Body of pancreas (tissue), 4 donors: ENCODE data around the gene ERO1B. TPM values are rescaled to one million over a fixed set of nuclear protein-coding genes. Genes with fewer than 3 reads are reported as not detected.

Experiments
- ATAC-seq: fragments of 150-250 bp; one replicate; pipeline ENCODE4 v1.9.1; 2016
- DNase-seq, 4 donors: peaks; one replicate each; pipeline ENCODE4 v3.0.0-alpha.2; 2019
- H3K27ac ChIP-seq, 4 donors: fragments of 200-600 bp; sonication (generic); 1 replicate in 3 of 4; 2 replicates in 1 of 4; pipeline versions ENCODE4 v1.5.1 to v1.6.1; 2016 to 2019; ENCODE audit warnings: mild to moderate bottlenecking in 1 of 4, mixed read lengths in 1 of 4, moderate library complexity in 1 of 4
- H3K27me3 ChIP-seq, 2 donors: fragments of 200-600 bp; sonication (generic); one replicate each; pipeline ENCODE4 v1.6.0; 2016; ENCODE audit warnings: mild to moderate bottlenecking in 1 of 2
- H3K36me3 ChIP-seq, 2 donors: fragments of 200-600 bp; sonication (generic); replicated peaks in 1 of 2; 2 replicates each; pipeline ENCODE4 v1.5.1; 2016; ENCODE audit warnings: low read depth in 2 of 2; ENCODE audit not compliant: insufficient read depth in 1 of 2
- H3K4me1 ChIP-seq: fragments of 200-600 bp; sonication (generic); one replicate; pipeline ENCODE4 v1.6.0; 2016
- H3K4me3 ChIP-seq, 2 donors: fragments of 200-600 bp; sonication (generic); 1 replicate in 1 of 2; 2 replicates in 1 of 2; pipeline ENCODE4 v1.5.1; 2016 to 2019
- H3K9me3 ChIP-seq, 3 donors: fragments of 200-600 bp; sonication (generic); 1 replicate in 2 of 3; 2 replicates in 1 of 3; pipeline ENCODE4 v1.5.1; 2016
- CTCF ChIP-seq, 7 experiments: fragments of 450-650 bp in 4 of 7; fragments of 200-600 bp in 3 of 7; sonication (generic) in 3 of 7; IDR thresholded peaks; one replicate each; pipeline ENCODE4 v1.5.1; 2016 to 2019; ENCODE audit warnings: antibody characterized with exemption in 7 of 7
- POLR2A ChIP-seq, 3 donors: fragments of 450-650 bp; IDR thresholded peaks; one replicate each; pipeline ENCODE4 v1.6.1; 2016; ENCODE audit warnings: antibody characterized with exemption in 3 of 3, mild to moderate bottlenecking in 2 of 3
- WGBS, 2 donors: methylation state at CpG; one replicate each; pipeline ENCODE4 v1.1.5; 2017; 5-methylcytosine and 5-hydroxymethylcytosine counted together
- intact Hi-C: fragments of 100-400 bp; cut with DNase I; formaldehyde crosslinking; loops from one replicate; pipeline ENCODE4 v1.15.1; 2023
- total RNA-seq, 2 donors: library from RNA; depleted of rRNA; stranded (reverse); fragments of >200 nt; gene quantifications; one replicate each; pipeline ENCODE4 v1.1.0, GENCODE V29; 2016

Gene ERO1B
- total RNA-seq, 2 donors from 2014 or later = 136 to 489 TPM

GRCh38 chr1:236176337-236177336 lies 105.1 kb downstream of the ERO1B start:
- Histone ChIP-seq H3K9me3 (no peaks in the 10 kb centered on the region), H3K36me3 (no peaks in the 10 kb centered on the region), H3K27ac (peak overlapping the region; percentile 36 to 81 (median 70)), H3K4me3 (no peak overlapping the region), H3K27me3 (no peaks in the 10 kb centered on the region), H3K4me1 (peaks cover 6% of the 10 kb centered on the region)
- ATAC-seq (peak; percentile 81), DNase-seq (peak in 2 of 4 donors; percentile 29 to 30)
- WGBS, 2 donors = 37 to 42% methylated on average over 18 of the region's 18 CpGs
- intact Hi-C loops = no loop called here
- no peak for TF ChIP-seq CTCF (IDR thresholded peaks at IDR 0.05)
- TF ChIP-seq POLR2A (IDR thresholded peaks at IDR 0.05) = peak in 2 of 3 donors; percentile 29 to 59

GRCh38 chr1:236175642-236176336 lies 106.0 kb downstream of the ERO1B start:
- 72 to 74% methylated on average over 12 of the region's 12 CpGs for WGBS, 2 donors
- ATAC-seq = no peak

GRCh38 chr1:236173174-236173767 lies 108.5 kb downstream of the ERO1B start:
- TF ChIP-seq POLR2A (IDR thresholded peaks at IDR 0.05) = no peak
- no peak for TF ChIP-seq CTCF (IDR thresholded peaks at IDR 0.05)
- no peak for DNase-seq
- Histone ChIP-seq H3K4me1 (peaks cover 6% of the 10 kb centered on the region), H3K4me3 (no peak overlapping the region), H3K9me3 (no peaks in the 10 kb centered on the region), H3K27ac (no peak overlapping the region), H3K36me3 (no peaks in the 10 kb centered on the region), H3K27me3 (no peaks in the 10 kb centered on the region)
- ATAC-seq = no peak
- WGBS, 2 donors = 66 to 81% methylated on average over 5 of the region's 5 CpGs
- intact Hi-C loops = no loop called here

More at GRCh38 chr1:236175642-236176336, 106.0 kb downstream of the ERO1B start:
- H3K27me3 ChIP-seq = no peaks in the 10 kb centered on the region
- peak overlapping the region in 3 of 4 donors; percentile 60 to 81 (median 80) for H3K27ac ChIP-seq
- DNase-seq = no peak
- no peaks in the 10 kb centered on the region for H3K9me3 ChIP-seq
- no peaks in the 10 kb centered on the region for H3K36me3 ChIP-seq
- TF ChIP-seq POLR2A (IDR thresholded peaks at IDR 0.05) (no peak), CTCF (IDR thresholded peaks at IDR 0.05) (no peak)
- intact Hi-C loops = no loop called here
- H3K4me3 ChIP-seq = no peak overlapping the region
- peaks cover 6% of the 10 kb centered on the region for H3K4me1 ChIP-seq

- no peaks in the 10 kb centered on the region for H3K36me3 ChIP-seq
- intact Hi-C loops = no loop called here
- no peak for TF ChIP-seq CTCF (IDR thresholded peaks at IDR 0.05)
- no peak for TF ChIP-seq POLR2A (IDR thresholded peaks at IDR 0.05)
- no peak overlapping the region for H3K4me3 ChIP-seq
- H3K9me3 ChIP-seq = no peaks in the 10 kb centered on the region
- ATAC-seq = no peak
- H3K4me1 ChIP-seq = peaks cover 6% of the 10 kb centered on the region
- DNase-seq = no peak
- no peak overlapping the region for H3K27ac ChIP-seq
- H3K27me3 ChIP-seq = no peaks in the 10 kb centered on the region
Observed at GRCh38 chr1:236172041-236172579, 109.6 kb downstream of the ERO1B start.
